Dermis lymphatic vessel endothelial cell (primary cell): ENCODE measurements around the gene UNC5CL. TPM values are rescaled to one million over a fixed set of nuclear protein-coding genes. Genes with fewer than 3 reads are reported as not detected.

Experiments used
- total RNA-seq: library from RNA; depleted of rRNA; stranded (reverse); fragments of >200 nt; gene quantifications from 2 replicates; pipeline ENCODE4 v1.2.1, GENCODE V29; 2014

UNC5CL gene, protein sequence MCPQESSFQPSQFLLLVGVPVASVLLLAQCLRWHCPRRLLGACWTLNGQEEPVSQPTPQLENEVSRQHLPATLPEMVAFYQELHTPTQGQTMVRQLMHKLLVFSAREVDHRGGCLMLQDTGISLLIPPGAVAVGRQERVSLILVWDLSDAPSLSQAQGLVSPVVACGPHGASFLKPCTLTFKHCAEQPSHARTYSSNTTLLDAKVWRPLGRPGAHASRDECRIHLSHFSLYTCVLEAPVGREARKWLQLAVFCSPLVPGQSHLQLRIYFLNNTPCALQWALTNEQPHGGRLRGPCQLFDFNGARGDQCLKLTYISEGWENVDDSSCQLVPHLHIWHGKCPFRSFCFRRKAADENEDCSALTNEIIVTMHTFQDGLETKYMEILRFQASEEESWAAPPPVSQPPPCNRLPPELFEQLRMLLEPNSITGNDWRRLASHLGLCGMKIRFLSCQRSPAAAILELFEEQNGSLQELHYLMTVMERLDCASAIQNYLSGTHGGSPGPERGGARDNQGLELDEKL
- total RNA-seq, result 0.09 and 0.11 TPM in 2 replicates

DNA sequence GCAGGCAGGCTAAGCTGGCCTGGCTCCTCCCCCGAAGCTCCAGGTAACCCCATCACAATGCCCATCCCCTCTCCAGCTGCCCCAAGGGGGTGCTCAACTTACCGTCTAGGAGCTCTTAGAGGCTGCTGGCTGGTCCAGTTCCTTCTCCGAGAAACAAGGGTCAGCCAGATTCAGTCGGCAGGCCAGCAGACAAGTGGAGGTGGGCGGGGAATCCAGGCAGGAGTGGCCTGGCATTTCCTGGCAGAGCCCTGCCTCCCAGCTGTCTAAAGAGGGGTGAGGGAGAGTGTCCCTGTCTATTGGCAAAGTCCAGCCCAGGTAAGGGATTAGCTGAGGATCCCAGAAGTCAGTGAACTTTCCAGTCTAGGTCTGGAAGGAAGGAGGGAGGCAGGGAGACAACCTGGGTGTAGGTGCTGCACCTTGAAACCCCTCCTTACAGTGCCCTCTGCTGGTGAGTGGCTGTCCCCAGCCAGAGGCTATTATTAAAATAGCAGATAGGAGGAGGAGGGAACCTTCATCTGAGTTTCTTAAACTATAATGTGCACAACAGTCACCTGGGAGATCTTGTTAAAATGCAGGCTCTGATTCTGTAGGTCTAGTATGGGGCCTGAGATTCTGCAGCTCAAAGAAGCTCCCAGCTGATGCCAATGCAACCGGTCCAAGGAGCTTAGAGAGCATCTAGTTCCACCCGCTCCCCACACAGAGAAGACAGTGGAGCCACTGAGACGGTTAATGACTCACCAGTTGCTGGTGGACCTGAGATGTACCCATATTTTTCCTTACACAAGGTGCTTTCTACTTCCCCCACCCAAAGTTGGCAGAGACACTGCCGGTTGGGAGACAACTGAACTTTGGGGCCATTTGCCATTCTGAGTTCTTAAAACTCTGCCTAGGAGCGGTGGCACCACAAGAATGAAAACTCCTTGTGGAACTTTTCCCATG is at the start of gene UNC5CL:
Gene UNC5CL (minus strand): TSS at position 162 of the 939 bp plus-strand sequence. CDS start 4,147 bp downstream, outside the sequence.

DNA sequence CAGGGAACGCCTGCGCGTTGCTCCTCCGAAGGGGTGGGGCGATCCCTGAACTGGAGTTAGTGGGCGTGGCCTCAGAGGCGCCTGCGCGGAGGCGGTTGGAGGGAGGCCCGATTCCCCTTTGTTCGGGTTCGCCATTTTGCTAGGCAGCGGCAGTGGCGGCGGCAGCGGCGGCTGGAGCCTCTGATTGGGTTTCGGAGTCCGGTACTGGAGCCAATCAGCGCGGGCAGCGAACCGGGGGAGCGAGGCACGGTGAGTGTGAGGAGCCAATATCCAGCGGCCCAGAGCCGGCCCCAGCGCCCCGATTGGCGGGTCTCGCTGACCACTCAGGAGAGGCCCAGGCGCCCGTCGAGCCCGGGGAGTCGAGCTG is 33.8 kb upstream of the UNC5CL start, which contains the start of gene NFYA:
Gene NFYA (plus strand): TSS at position 139 of the 367 bp plus-strand sequence. CDS start 6,116 bp downstream, outside the sequence.

DNA sequence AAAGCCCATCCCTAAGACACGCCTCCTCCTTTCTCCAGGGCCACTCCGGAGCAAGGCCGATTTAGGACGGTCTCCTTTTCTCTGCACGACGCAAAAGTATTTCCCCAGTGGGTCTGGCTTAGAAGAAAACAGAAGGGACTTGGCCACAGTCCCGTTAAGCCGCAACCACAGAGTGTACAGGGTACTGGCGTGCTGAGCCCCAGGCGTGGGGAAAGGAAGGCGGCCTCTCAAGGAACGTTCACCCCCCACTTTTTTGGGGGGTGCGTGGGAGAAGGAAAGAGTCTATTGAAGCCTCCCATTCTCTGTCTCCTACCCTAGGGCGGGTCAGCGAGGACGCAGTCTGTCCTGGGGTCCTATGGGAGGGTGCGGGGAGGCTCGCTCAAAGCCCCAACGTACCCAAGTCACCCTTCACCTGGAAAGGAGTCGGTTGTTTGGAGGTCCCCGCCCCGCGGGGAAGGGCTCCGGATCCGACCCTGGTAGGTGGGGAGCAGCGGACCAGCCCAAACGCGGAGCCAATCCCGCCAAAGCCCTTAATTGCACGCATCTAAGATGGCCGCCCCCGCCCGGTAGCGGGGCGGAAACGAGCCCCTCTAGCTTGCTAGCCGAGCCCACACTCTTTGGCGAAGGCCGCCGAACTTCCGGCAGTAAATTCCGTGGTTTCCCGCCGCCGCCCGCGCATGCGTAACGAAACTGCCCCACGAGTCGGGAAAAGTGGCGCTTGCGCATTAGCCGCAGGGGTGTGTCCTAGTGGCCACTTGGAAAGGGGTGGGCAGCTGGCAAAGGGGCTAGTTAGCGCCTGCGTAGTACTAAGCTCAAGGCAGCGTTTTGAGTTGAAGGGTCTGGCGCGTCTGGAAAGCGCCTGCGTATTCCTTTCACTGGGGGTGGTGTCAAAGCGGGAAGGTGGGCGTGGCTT is 33.2 kb upstream of the UNC5CL start, which contains the start of gene OARD1:
Gene OARD1 (minus strand): TSS at position 434 of the 913 bp plus-strand sequence. CDS start 722 bp downstream, outside the sequence.

DNA sequence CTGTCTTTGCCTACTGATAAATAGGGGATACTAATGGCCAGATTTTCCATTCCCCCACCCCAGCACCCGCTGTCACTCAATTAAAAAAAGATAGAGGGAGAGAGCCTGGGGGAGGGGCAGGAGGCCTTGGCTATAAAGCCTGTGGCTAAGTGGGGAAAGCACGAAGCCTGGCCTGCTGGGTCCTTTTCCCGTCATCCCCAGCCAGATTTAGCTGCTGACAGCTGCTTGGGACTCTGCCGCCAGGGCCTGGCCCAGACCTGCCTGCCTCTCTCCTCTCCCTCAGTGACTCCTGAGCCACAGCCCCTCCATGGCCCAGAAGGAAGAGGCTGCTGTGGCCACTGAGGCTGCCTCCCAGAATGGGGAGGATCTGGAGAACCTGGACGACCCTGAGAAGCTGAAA is 14.0 kb upstream of the UNC5CL start, which contains the start of gene APOBEC2:
Gene APOBEC2 (plus strand): TSS at position 162 of the 400 bp plus-strand sequence. CDS start 146 bp downstream, at position 308.

DNA sequence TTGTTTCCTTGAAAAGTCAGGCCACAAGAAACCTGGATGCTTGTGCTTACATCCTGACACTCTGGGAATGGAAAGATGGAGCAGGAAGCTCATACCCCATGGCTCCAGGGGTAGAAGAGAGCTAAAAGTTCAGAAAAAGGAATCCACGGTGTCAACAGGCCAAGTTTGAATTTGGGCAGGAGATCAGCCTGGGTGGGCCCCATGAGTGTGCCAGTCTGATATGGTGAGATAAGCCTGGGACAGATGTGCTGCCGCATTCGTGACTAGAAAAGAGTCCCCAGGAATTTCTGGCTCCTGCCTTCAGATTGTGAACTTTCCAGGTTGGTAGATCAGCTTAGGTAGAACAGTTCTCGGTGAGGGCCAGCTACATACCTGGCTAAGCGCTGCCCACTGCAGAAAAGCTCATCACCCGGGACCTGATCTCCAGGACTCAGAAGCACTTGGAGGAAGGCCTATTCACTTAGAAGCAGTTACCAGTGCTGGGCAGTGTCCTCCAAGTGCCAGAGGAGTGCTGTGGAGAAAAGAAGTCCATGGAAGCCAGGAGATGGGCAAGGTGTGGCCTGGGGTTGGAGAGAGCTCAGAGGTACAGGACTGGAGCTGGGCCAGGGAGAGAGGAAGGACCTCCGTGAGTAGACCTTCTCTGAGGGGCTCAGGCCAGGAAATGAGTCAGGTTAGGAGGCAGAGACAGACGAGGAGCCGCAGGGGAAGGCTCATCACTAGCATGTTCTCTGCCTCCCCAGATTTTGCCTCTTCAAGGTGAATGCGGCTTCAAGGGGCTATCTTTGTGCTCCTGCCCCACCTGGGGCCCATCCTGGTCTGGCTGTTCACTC is 3.4 kb upstream of the UNC5CL start, which contains the start of gene TSPO2:
Gene TSPO2 (plus strand): TSS at position 242 of the 830 bp plus-strand sequence. CDS start 519 bp downstream, at position 761.

Other genes with a start within 250 kb of the UNC5CL start
- not detected in 2 replicates for gene TSPO2, start 3.2 kb upstream of the UNC5CL start, total RNA-seq
- gene APOBEC2, start 14.0 kb upstream of the UNC5CL start, total RNA-seq, result not detected in 2 replicates
- gene OARD1, start 33.1 kb upstream of the UNC5CL start, total RNA-seq, result 10.1 and 11.3 TPM in 2 replicates
- 12.8 and 22.5 TPM in 2 replicates for gene NFYA, start 33.8 kb upstream of the UNC5CL start, total RNA-seq
- gene TREML1, start 115.1 kb upstream of the UNC5CL start, total RNA-seq, result not detected in 2 replicates
- not detected in 2 replicates for gene TREM2, start 123.9 kb upstream of the UNC5CL start, total RNA-seq
- gene TREML2, start 161.9 kb upstream of the UNC5CL start, total RNA-seq, result not detected in 2 replicates
- not detected in 2 replicates for gene TREML4, start 189.1 kb upstream of the UNC5CL start, total RNA-seq
- not detected in 2 replicates for gene TREM1, start 247.5 kb upstream of the UNC5CL start, total RNA-seq